ENCODE data around the gene SFMBT2. TPM values are rescaled to one million over a fixed set of nuclear protein-coding genes. Genes with fewer than 3 reads are reported as not detected.

Gene SFMBT2
- total and polyA plus RNA-seq, 5 donors from 2014 or later = 1.3 to 21.2 (median 1.6) TPM

DNA sequence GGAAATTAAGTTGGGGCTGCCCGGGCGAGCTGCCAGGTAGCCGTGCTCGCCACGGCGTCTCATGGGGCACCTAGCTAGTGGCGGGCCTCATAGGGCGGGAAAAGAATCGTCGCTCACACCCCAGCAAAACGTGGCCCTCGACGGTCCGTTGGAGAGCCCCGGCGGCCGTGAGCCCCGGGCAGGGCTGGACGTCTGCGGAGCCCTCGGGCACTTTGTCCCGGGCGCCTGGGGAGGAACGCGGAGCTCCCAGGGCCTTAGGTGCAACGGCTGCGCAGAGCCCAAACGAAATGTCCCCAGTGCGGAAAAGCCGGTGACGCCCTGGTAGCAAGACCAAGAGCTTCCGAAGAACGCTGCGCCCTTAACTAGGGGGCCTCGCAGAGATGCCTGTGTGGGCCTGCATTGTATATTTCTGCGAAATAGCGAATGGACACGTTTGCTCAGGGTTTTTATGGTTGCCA is 866 bp upstream of the SFMBT2 start:
- H3K27ac Mint-ChIP-seq = peak overlapping the region in 2 of 3 donors; percentile 14 to 86
- DNase-seq = peak in 2 of 3 donors; percentile 37 to 44
- peak overlapping the region; percentile 53 for H3K4me3 ChIP-seq (ENCODE audit: low read depth, low read length)
- peaks cover 7 to 43% (median 16%) of the 10 kb centered on the region in 4 donors for H3K4me1 Mint-ChIP-seq
- H3K36me3 Mint-ChIP-seq = no peaks in the 10 kb centered on the region
- peaks cover 55% of the 10 kb centered on the region for H3K4me1 ChIP-seq (ENCODE audit: control insufficient read depth, insufficient read depth, low read length, poor library complexity, severe bottlenecking)
- H3K36me3 ChIP-seq (ENCODE audit: control insufficient read depth, insufficient read depth, low read length) = no peaks in the 10 kb centered on the region
- H3K4me3 Mint-ChIP-seq = peak overlapping the region; percentile 96 to 99 (median 97)
- H3K9me3 ChIP-seq (ENCODE audit: control insufficient read depth in 2 of 2, low read length in 2 of 2) = no peaks in the 10 kb centered on the region
- H3K27me3 ChIP-seq (ENCODE audit: control insufficient read depth, insufficient read depth, low read length) = peaks cover 3% of the 10 kb centered on the region
- peaks cover 0 to 4% (median 0%) of the 10 kb centered on the region in 7 donors for H3K9me3 Mint-ChIP-seq
- ATAC-seq (ENCODE audit: low read depth in 2 of 2) = peak in 1 of 2 donors; percentile 29
- peaks cover 55% of the 10 kb centered on the region for H3K27me3 Mint-ChIP-seq
- H3K27ac ChIP-seq (ENCODE audit: insufficient read depth, low read length, poor library complexity, severe bottlenecking) = no peak overlapping the region

DNA sequence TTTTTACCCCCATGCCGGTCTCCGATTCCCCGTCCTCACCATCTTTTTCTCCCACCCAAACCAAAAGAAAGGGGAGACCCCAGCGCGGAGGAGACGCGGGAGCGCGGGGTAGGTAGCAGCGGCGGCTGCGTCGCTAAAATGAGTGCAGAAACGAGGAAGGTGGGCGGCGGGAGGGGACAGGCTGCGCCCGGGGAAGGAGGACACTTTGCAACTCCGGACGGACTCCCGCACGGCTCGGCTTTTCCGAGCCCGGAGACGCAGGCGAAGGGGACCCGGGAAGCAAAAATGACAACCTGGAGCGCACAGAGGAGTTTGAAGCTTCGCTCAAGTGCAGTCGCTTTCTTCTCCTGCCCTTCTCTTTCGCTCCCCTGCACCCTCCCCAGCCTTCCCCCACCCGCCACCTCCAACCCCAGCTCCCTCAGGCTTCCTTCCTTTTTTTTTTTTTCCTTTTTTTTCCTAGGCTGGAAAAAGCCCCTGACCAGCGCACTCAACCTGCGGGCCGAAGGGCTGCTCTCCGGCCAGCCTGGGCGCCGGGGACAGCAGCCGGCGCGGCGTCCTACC is 453 bp downstream of the SFMBT2 start:
- peak overlapping the region; percentile 5 for H3K27ac ChIP-seq (ENCODE audit: insufficient read depth, low read length, poor library complexity, severe bottlenecking)
- DNase-seq (peak in 2 of 3 donors; percentile 27), ATAC-seq (ENCODE audit: low read depth in 2 of 2) (no peak)
- H3K9me3 ChIP-seq (ENCODE audit: control insufficient read depth in 2 of 2, low read length in 2 of 2) = no peaks in the 10 kb centered on the region
- no peaks in the 10 kb centered on the region for H3K36me3 ChIP-seq (ENCODE audit: control insufficient read depth, insufficient read depth, low read length)
- Mint-ChIP-seq H3K27me3 (peaks cover 54% of the 10 kb centered on the region), H3K36me3 (no peaks in the 10 kb centered on the region), H3K9me3 (peaks cover 0 to 4% (median 0%) of the 10 kb centered on the region in 7 donors), H3K4me3 (peak overlapping the region; percentile 96 to 99 (median 97)), H3K27ac (peak overlapping the region; percentile 28 to 85 (median 60)), H3K4me1 (peaks cover 10 to 52% (median 21%) of the 10 kb centered on the region in 4 donors)
- H3K4me3 ChIP-seq (ENCODE audit: low read depth, low read length) = peak overlapping the region; percentile 91
- peaks cover 3% of the 10 kb centered on the region for H3K27me3 ChIP-seq (ENCODE audit: control insufficient read depth, insufficient read depth, low read length)
- peaks cover 54% of the 10 kb centered on the region for H3K4me1 ChIP-seq (ENCODE audit: control insufficient read depth, insufficient read depth, low read length, poor library complexity, severe bottlenecking)

DNA sequence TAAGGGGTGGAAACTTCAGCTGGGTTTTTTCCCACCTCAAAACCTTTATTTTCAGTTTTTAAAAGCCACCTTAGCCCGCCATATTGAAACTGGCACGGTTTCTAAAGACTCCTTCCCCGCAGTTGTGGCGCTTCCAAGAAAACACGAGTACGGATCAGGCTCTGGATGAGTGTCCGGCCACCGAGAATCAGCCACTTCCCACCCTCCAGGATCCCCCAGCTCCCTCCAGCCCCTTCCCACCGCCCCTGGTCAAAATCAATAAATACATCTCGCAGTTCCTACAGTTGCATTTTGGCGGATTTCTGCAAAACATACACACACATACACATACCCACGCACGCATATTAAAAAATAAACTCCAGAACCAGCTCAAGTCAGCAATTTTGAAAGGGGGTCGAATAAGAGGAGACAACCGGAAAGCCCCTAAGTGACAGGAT is 1.1 kb downstream of the SFMBT2 start:
- no peaks in the 10 kb centered on the region for H3K9me3 ChIP-seq (ENCODE audit: control insufficient read depth in 2 of 2, low read length in 2 of 2)
- peak overlapping the region; percentile 91 for H3K4me3 ChIP-seq (ENCODE audit: low read depth, low read length)
- peaks cover 54% of the 10 kb centered on the region for H3K4me1 ChIP-seq (ENCODE audit: control insufficient read depth, insufficient read depth, low read length, poor library complexity, severe bottlenecking)
- H3K27ac ChIP-seq (ENCODE audit: insufficient read depth, low read length, poor library complexity, severe bottlenecking) = no peak overlapping the region
- H3K27me3 ChIP-seq (ENCODE audit: control insufficient read depth, insufficient read depth, low read length) = peaks cover 3% of the 10 kb centered on the region
- peak overlapping the region; percentile 60 to 88 (median 85) for H3K27ac Mint-ChIP-seq
- H3K9me3 Mint-ChIP-seq = peaks cover 0 to 4% (median 0%) of the 10 kb centered on the region in 7 donors
- peak in 2 of 3 donors; percentile 16 to 38 for DNase-seq
- no peaks in the 10 kb centered on the region for H3K36me3 ChIP-seq (ENCODE audit: control insufficient read depth, insufficient read depth, low read length)
- H3K4me3 Mint-ChIP-seq = peak overlapping the region; percentile 96 to 99 (median 97)
- no peaks in the 10 kb centered on the region for H3K36me3 Mint-ChIP-seq
- ATAC-seq (ENCODE audit: low read depth in 2 of 2) = no peak
- H3K4me1 Mint-ChIP-seq = peaks cover 10 to 58% (median 23%) of the 10 kb centered on the region in 4 donors
- peaks cover 47% of the 10 kb centered on the region for H3K27me3 Mint-ChIP-seq

GRCh38 chr10:7409045-7409731 is 1.6 kb downstream of the SFMBT2 start:
- Mint-ChIP-seq H3K27me3 (peaks cover 42% of the 10 kb centered on the region), H3K36me3 (no peaks in the 10 kb centered on the region), H3K27ac (peak overlapping the region; percentile 85 to 94 (median 88)), H3K4me1 (peaks cover 10 to 63% (median 25%) of the 10 kb centered on the region in 4 donors), H3K9me3 (peaks cover 0 to 4% (median 0%) of the 10 kb centered on the region in 7 donors), H3K4me3 (peak overlapping the region; percentile 96 to 99 (median 97))
- no peak overlapping the region for H3K27ac ChIP-seq (ENCODE audit: insufficient read depth, low read length, poor library complexity, severe bottlenecking)
- no peaks in the 10 kb centered on the region for H3K36me3 ChIP-seq (ENCODE audit: control insufficient read depth, insufficient read depth, low read length)
- ATAC-seq (ENCODE audit: low read depth in 2 of 2) (peak; percentile 34 to 42), DNase-seq (peak in 2 of 3 donors; percentile 42 to 62)
- H3K4me3 ChIP-seq (ENCODE audit: low read depth, low read length) = peak overlapping the region; percentile 91
- H3K27me3 ChIP-seq (ENCODE audit: control insufficient read depth, insufficient read depth, low read length) = peaks cover 3% of the 10 kb centered on the region
- H3K4me1 ChIP-seq (ENCODE audit: control insufficient read depth, insufficient read depth, low read length, poor library complexity, severe bottlenecking) = peaks cover 54% of the 10 kb centered on the region
- no peaks in the 10 kb centered on the region for H3K9me3 ChIP-seq (ENCODE audit: control insufficient read depth in 2 of 2, low read length in 2 of 2)

GRCh38 chr10:7408291-7409044 is 2.4 kb downstream of the SFMBT2 start:
- DNase-seq (peak in 2 of 3 donors; percentile 41 to 49), ATAC-seq (ENCODE audit: low read depth in 2 of 2) (peak; percentile 17)
- H3K9me3 Mint-ChIP-seq = peaks cover 0 to 4% (median 0%) of the 10 kb centered on the region in 7 donors
- H3K4me1 Mint-ChIP-seq = peaks cover 6 to 64% (median 25%) of the 10 kb centered on the region in 4 donors
- Histone ChIP-seq H3K36me3 (ENCODE audit: control insufficient read depth, insufficient read depth, low read length) (no peaks in the 10 kb centered on the region), H3K4me1 (ENCODE audit: control insufficient read depth, insufficient read depth, low read length, poor library complexity, severe bottlenecking) (peaks cover 54% of the 10 kb centered on the region), H3K9me3 (ENCODE audit: control insufficient read depth in 2 of 2, low read length in 2 of 2) (no peaks in the 10 kb centered on the region), H3K27ac (ENCODE audit: insufficient read depth, low read length, poor library complexity, severe bottlenecking) (no peak overlapping the region), H3K4me3 (ENCODE audit: low read depth, low read length) (peak overlapping the region; percentile 91), H3K27me3 (ENCODE audit: control insufficient read depth, insufficient read depth, low read length) (no peaks in the 10 kb centered on the region)
- no peaks in the 10 kb centered on the region for H3K36me3 Mint-ChIP-seq
- peaks cover 37% of the 10 kb centered on the region for H3K27me3 Mint-ChIP-seq
- H3K4me3 Mint-ChIP-seq = peak overlapping the region; percentile 96 to 99 (median 97)
- peak overlapping the region; percentile 74 to 88 (median 85) for H3K27ac Mint-ChIP-seq

DNA sequence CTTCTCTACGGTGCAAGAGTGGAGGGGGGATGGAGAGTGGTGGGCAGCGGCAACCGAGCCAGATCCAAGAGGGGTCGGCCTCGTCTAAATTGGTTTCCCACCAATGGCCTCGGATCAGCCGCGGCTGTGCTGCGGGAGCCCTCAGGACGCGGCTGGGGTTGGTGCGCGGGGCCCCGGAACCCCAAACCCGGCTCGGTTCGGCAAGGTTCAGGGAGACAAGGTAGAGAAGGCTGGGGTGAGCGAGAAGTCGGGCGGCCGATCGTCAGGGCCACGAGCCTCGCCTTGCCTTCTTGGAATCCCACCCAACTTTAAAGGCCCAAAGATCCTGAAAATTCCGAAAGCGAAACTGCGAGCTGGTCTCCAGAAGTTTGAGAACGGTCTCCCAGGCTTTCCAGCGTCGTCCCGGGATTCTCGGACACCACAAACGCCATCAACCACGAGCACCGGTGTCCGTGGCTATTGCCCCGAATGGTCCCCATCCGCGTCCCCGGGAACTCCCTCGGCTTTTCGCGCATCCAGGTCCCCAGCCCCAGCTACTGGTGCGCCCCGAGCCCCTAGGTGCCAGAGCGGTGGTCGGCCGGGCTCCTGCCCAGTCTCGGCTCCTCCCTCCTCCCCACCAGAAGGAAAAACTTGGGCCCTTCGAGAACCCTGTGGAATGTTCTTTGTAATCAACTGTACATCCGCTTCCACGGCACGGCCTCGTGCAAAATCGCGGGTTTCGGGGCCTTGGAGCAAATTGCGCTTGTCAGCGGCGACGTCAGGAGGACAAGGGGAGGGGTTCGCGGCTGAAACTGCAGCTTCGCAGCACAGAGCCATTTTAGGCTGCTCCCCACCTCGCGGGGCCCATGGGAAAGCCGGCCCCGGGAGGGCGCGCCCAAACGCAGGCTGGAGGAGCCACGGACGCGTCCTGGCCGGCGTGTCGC is 3.2 kb downstream of the SFMBT2 start:
- ATAC-seq (ENCODE audit: low read depth in 2 of 2) = no peak
- Mint-ChIP-seq H3K9me3 (peaks cover 0 to 4% (median 0%) of the 10 kb centered on the region in 7 donors), H3K4me1 (peaks cover 5 to 60% (median 27%) of the 10 kb centered on the region in 4 donors), H3K27me3 (peaks cover 34% of the 10 kb centered on the region), H3K4me3 (peak overlapping the region; percentile 83 to 97 (median 90)), H3K27ac (peak overlapping the region in 1 of 3 donors; percentile 83), H3K36me3 (no peaks in the 10 kb centered on the region)
- Histone ChIP-seq H3K27me3 (ENCODE audit: control insufficient read depth, insufficient read depth, low read length) (no peaks in the 10 kb centered on the region), H3K4me1 (ENCODE audit: control insufficient read depth, insufficient read depth, low read length, poor library complexity, severe bottlenecking) (peaks cover 50% of the 10 kb centered on the region), H3K27ac (ENCODE audit: insufficient read depth, low read length, poor library complexity, severe bottlenecking) (no peak overlapping the region), H3K4me3 (ENCODE audit: low read depth, low read length) (no peak overlapping the region), H3K9me3 (ENCODE audit: control insufficient read depth in 2 of 2, low read length in 2 of 2) (no peaks in the 10 kb centered on the region), H3K36me3 (ENCODE audit: control insufficient read depth, insufficient read depth, low read length) (no peaks in the 10 kb centered on the region)
- peak in 2 of 3 donors; percentile 41 to 52 for DNase-seq
